GM12872 (cell line): Measurements from ENCODE around the gene MLST8.

Experiments
- CTCF ChIP-seq: IDR thresholded peaks from 3 replicates; pipeline ENCODE4 v1.5.1; 2011; ENCODE audit warnings: low read depth, mild to moderate bottlenecking, low read length, moderate library complexity; ENCODE audit not compliant: insufficient read depth

MLST8 gene

GRCh38 chr16:2226245-2226793, 21.1 kb downstream of the MLST8 start:
- no peak for TF ChIP-seq CTCF

- no peak for TF ChIP-seq CTCF
Observed at GRCh38 chr16:2226918-2227317, 21.7 kb downstream of the MLST8 start.

GRCh38 chr16:2228161-2228824, 23.0 kb downstream of the MLST8 start:
- no peak for TF ChIP-seq CTCF

- TF ChIP-seq CTCF, result no peak
Observed at GRCh38 chr16:2229091-2229490, 23.8 kb downstream of the MLST8 start.

GRCh38 chr16:2229632-2230250, 24.5 kb downstream of the MLST8 start:
- TF ChIP-seq CTCF, result no peak

GRCh38 chr16:2230376-2230775, 25.1 kb downstream of the MLST8 start:
- TF ChIP-seq CTCF, result no peak

GRCh38 chr16:2231016-2231931, 26.0 kb downstream of the MLST8 start:
- no peak for TF ChIP-seq CTCF
